ENCODE data around the gene KLHDC1.
"Not testable (repeated sequence)": the region's sequence is repeated elsewhere in the genome, so short reads cannot be mapped to it uniquely, and the experiment has no call there.

Gene KLHDC1

DNA sequence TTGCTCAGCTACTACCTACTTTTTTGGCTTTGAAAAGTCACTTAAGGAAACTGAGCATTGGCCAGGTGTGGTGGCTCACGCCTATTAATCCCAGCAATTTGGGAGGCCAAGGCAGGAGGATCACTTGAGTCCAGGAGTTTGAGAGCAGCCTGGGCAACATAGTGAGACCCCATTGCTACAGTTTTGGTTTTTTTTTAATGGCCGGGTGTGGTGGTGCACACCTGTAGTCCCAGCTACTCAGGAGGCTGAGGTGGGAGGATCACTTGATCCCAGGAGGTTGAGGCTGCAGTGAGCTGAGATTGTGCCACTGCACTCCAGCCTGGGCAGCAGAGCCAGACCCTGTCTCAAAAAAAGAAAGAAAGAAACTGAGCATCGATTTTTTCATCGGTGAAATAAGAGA, 42.7 kb downstream of the KLHDC1 start:
- POLR2A ChIA-PET; H3K27ac ChIP-seq (ENCODE audit: extremely low read depth, low read depth, low read length); H3K36me3 ChIP-seq (ENCODE audit: control insufficient read depth in 2 of 2, insufficient read depth in 1 of 2, low read length in 2 of 2); H3K4me1 ChIP-seq (ENCODE audit: control insufficient read depth, insufficient read depth, low read length); H3K9me3 ChIP-seq (ENCODE audit: control insufficient read depth, insufficient read depth, low read depth, low read length); H3K4me3 ChIP-seq (ENCODE audit: low read depth, low read length): not testable (repeated sequence)
- peak; percentile 66 for TF ChIP-seq ZNF121 (tag by site-specific recombination; IDR thresholded peaks at IDR 0.05)
- CTCF ChIA-PET = interaction anchor here (0.7 kb wide), 1 partner anchor 98 kb away, joined by 3 read pairs; no protein-coding TSS in a partner anchor

DNA sequence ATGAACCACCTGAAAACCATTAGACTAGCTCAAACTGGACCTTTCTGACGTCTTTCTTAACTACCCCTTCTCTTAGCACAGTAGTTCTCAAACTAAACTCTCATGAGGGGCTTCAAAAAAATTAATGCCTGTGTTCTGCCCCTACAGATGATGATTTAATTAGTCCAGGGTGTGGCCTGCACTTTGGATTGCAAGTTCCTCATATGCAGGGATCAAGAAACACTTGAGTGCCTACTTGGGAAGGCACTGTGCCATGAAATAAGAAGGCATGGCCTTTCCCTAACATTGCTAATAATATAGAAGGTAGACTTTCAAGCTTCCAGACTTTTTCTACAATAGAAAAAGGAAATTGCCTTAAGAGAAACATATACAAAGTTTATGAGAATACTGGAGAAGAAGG, 52.3 kb downstream of the KLHDC1 start:
- TF ChIP-seq, protein P1, sequence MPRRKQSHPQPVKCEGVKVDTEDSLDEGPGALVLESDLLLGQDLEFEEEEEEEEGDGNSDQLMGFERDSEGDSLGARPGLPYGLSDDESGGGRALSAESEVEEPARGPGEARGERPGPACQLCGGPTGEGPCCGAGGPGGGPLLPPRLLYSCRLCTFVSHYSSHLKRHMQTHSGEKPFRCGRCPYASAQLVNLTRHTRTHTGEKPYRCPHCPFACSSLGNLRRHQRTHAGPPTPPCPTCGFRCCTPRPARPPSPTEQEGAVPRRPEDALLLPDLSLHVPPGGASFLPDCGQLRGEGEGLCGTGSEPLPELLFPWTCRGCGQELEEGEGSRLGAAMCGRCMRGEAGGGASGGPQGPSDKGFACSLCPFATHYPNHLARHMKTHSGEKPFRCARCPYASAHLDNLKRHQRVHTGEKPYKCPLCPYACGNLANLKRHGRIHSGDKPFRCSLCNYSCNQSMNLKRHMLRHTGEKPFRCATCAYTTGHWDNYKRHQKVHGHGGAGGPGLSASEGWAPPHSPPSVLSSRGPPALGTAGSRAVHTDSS (tag by site-specific recombination; IDR thresholded peaks at IDR 0.05) = no peak
- no peak for TF ChIP-seq IKZF3 (tag by site-specific recombination; IDR thresholded peaks at IDR 0.05)
- TF ChIP-seq ZNF830 (tag by site-specific recombination; IDR thresholded peaks at IDR 0.05; ENCODE audit: low read depth) = no peak
- TF ChIP-seq ZNF843 (tag by site-specific recombination; IDR thresholded peaks at IDR 0.05) = no peak
- TF ChIP-seq ZNF654 (tag by site-specific recombination; IDR thresholded peaks at IDR 0.05; ENCODE audit: low read depth) = no peak
- TF ChIP-seq, protein P2, sequence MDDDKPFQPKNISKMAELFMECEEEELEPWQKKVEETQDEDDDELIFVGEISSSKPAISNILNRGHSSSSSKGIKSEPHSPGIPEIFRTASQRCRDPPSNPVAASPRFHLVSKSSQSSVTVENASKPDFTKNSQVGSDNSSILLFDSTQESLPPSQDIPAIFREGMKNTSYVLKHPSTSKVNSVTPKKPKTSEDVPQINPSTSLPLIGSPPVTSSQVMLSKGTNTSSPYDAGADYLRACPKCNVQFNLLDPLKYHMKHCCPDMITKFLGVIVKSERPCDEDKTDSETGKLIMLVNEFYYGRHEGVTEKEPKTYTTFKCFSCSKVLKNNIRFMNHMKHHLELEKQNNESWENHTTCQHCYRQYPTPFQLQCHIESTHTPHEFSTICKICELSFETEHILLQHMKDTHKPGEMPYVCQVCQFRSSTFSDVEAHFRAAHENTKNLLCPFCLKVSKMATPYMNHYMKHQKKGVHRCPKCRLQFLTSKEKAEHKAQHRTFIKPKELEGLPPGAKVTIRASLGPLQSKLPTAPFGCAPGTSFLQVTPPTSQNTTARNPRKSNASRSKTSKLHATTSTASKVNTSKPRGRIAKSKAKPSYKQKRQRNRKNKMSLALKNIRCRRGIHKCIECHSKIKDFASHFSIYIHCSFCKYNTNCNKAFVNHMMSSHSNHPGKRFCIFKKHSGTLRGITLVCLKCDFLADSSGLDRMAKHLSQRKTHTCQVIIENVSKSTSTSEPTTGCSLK (tag by site-specific recombination; IDR thresholded peaks at IDR 0.05) = no peak
- TF ChIP-seq, protein P3, sequence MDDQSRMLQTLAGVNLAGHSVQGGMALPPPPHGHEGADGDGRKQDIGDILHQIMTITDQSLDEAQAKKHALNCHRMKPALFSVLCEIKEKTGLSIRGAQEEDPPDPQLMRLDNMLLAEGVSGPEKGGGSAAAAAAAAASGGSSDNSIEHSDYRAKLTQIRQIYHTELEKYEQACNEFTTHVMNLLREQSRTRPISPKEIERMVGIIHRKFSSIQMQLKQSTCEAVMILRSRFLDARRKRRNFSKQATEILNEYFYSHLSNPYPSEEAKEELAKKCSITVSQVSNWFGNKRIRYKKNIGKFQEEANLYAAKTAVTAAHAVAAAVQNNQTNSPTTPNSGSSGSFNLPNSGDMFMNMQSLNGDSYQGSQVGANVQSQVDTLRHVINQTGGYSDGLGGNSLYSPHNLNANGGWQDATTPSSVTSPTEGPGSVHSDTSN (CRISPR knock-in tag; IDR thresholded peaks at IDR 0.05) = no peak
- TF ChIP-seq RBAK (tag by site-specific recombination; IDR thresholded peaks at IDR 0.05) = no peak
- TF ChIP-seq ZNF558 (tag by site-specific recombination; IDR thresholded peaks at IDR 0.05) = no peak
- TF ChIP-seq ZBTB17 (tag by site-specific recombination; IDR thresholded peaks at IDR 0.05) = no peak
- TF ChIP-seq ZSCAN30 (tag by site-specific recombination; IDR thresholded peaks at IDR 0.05) = no peak
- TF ChIP-seq ZFP41 (tag by site-specific recombination; IDR thresholded peaks at IDR 0.05; ENCODE audit: borderline replicate concordance) = no peak
- TF ChIP-seq, protein P4, sequence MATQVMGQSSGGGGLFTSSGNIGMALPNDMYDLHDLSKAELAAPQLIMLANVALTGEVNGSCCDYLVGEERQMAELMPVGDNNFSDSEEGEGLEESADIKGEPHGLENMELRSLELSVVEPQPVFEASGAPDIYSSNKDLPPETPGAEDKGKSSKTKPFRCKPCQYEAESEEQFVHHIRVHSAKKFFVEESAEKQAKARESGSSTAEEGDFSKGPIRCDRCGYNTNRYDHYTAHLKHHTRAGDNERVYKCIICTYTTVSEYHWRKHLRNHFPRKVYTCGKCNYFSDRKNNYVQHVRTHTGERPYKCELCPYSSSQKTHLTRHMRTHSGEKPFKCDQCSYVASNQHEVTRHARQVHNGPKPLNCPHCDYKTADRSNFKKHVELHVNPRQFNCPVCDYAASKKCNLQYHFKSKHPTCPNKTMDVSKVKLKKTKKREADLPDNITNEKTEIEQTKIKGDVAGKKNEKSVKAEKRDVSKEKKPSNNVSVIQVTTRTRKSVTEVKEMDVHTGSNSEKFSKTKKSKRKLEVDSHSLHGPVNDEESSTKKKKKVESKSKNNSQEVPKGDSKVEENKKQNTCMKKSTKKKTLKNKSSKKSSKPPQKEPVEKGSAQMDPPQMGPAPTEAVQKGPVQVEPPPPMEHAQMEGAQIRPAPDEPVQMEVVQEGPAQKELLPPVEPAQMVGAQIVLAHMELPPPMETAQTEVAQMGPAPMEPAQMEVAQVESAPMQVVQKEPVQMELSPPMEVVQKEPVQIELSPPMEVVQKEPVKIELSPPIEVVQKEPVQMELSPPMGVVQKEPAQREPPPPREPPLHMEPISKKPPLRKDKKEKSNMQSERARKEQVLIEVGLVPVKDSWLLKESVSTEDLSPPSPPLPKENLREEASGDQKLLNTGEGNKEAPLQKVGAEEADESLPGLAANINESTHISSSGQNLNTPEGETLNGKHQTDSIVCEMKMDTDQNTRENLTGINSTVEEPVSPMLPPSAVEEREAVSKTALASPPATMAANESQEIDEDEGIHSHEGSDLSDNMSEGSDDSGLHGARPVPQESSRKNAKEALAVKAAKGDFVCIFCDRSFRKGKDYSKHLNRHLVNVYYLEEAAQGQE (tag by site-specific recombination; IDR thresholded peaks at IDR 0.05) = no peak
- TF ChIP-seq ZNF404 (tag by site-specific recombination; IDR thresholded peaks at IDR 0.05) = no peak
- TF ChIP-seq ZNF670 (tag by site-specific recombination; IDR thresholded peaks at IDR 0.05; ENCODE audit: low read depth) = no peak
- Histone ChIP-seq H3K9me3 (ENCODE audit: control insufficient read depth, insufficient read depth, low read depth, low read length) (no peaks in the 10 kb centered on the region), H3K4me3 (ENCODE audit: low read depth, low read length) (no peak overlapping the region), H3K27ac (ENCODE audit: extremely low read depth, low read depth, low read length) (no peak overlapping the region), H3K4me1 (ENCODE audit: control insufficient read depth, insufficient read depth, low read length) (no peaks in the 10 kb centered on the region), H3K36me3 (ENCODE audit: control insufficient read depth in 2 of 2, insufficient read depth in 1 of 2, low read length in 2 of 2) (no peaks in the 10 kb centered on the region)
- ChIA-PET POLR2A (no interaction called here), CTCF (interaction anchor here (0.6 to 0.7 kb wide), 2 partner anchors 99 to 614 kb away, joined by 3 read pairs; no protein-coding TSS in a partner anchor)

Data from HEK293 (cell line).